Stimulated activated CD8-positive, alpha-beta memory T cell treated with anti-CD3 and anti-CD28 coated beads, Interleukin-15, amount 100 ng/mL, for 24 hours (primary cell): ENCODE results near the gene GNB1L.

Experiments used
- DNase-seq: peaks from one replicate; pipeline ENCODE4 v3.0.0-alpha.2; 2020; ENCODE audit warnings: low read depth

Gene GNB1L

DNA sequence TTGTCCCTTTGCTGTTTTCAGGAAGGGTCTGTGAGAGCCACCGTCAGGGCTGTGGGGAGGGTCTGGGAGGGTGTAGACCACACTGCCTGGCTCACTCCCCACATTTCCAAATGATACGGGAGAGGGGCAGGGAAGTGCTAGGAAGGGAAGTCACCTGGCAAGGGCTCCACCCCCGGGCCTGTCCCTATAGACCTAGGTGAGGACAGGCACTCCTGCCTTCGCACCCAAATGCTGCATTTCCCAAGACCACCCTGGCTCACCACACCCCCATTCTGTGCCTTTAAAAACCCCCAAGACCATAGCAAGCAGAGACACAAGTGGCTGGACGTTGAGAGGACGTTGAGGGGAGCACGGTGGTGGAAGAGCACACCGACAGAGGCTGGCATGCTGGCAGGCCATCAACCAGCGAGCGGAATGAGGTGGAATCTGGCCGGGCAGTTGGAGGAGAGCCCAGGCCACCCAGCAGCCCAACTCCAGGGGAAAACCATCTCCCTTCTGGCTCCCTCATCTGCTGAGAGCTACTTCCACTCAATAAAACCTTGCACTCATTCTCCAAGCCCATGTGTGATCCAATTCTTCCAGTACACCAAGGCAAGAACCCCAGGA is 45.7 kb downstream of the GNB1L start:
- no peak for DNase-seq

DNA sequence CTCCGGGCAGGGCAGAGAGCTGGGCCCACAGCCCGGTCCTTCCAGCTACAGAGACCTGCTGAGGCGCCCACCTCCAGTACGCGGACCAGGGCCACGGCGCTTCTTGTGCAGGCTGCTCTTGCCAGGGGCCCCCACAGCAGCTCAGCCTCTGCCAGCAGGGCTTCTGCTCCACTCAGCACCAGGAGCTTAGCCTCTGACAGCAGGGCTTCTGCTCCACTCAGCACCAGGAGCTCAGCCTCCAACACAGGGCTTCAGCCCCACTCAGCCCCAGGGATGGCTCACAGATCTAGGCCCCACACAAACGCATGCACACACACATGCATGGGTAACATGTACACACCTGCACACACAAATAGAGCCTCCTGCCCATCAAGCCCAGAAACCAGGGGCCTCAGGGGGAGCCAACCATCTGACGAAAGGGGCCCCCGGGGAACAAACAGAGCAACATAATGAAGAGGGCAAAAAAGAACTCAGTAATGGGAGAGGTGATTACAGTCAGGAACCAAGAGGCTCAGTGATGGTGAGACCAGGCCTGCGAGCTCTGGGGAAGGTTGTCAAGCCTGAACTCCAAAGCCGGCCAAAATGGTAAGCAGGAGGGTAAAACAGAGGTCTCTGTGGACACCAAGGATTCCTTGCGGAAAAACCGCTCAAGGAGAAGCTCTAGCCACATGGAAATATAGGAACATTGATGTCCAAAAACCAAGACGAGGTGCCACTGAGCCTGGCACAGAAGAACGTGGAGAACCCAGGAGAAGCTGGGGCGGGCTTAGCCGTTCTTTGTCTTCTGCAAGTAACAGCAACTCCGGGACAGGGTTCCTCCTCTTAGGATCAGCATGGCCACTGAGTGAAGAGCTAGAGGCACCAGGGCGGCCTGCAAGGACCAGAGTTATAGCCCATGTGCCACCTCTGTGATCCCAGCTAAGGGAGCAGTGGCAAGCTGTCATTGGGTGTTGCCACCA is 46.5 kb downstream of the GNB1L start:
- DNase-seq, result no peak

DNA sequence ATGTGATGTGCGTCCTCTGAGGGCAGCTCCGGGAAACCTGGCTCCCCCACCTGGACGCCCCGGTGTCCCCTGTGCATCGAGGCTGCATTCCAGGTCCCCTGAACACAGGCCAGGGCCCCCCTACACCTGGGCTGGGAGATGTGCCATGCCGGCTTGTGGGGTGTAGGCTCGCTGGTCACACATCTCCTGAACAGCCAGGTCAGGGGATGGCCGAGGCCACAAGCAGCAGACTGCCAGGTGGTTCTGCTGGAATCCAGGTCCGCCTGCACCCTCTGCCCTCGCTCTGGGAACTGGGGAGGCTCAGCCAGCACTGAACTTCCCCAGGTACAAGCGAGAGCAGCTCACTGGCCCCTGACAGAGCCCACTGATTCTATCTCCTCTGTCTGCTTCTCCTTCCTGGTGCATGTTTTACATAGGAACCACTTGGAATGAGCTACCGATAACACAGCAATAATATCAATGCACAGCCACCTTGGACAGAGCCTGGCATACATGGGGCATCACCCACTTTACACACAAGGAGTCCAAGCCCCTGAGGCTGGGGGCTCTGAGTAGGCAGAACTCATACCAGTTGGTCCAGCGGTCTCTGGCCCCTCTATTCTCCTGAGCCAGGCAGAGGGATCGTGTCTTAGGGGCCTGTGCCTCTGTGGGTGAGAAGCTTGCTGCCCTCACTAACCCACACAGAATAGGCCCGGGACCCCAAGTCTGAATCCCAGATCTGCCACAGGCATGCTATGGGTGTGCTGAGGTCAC is 47.3 kb downstream of the GNB1L start:
- no peak for DNase-seq

DNA sequence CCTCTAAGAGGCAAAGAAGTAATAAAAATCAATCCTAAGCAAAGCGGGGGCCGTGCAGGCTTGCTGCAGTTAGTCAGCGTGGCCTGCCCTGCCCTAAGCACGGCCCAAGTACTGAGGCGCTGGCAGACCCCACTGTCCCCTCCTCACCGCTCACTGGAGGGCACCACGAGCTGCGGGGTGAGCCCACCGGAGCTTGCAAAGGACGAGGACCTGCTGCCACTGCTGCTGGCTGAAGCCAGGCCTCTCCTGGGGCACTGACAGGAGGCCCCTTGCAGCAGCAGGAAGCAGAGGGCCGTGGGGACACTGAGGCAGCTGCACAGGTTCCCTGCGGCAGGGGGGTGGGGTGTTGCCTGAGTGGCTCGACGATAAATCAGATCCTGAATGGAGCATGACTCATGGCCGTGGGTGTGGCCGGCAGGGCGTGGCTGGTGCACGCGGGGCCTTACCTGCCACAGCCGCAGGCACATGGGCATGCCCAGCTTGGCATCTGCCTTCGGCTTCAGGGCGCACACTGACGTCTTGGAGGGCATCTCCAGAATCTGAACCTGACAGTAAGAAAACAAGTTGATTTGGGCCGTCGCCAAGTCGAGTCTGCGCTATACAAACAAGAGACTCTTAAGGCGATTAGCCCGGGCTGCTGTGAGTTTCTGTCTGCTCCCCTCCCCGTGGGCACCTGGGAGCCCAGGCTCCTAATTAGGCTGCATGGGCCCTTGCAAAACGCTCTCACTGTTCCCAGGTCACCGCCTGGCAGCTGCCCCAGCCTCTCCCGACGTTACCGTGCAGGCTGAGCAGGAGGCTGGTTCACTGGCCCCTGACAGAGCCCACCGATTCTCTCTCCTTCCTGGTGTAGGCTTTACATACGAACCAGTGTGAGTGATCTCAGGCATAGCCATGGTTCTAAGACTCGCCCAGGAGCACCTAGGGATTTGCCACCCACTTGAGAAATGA is 48.2 kb downstream of the GNB1L start:
- no peak for DNase-seq

DNA sequence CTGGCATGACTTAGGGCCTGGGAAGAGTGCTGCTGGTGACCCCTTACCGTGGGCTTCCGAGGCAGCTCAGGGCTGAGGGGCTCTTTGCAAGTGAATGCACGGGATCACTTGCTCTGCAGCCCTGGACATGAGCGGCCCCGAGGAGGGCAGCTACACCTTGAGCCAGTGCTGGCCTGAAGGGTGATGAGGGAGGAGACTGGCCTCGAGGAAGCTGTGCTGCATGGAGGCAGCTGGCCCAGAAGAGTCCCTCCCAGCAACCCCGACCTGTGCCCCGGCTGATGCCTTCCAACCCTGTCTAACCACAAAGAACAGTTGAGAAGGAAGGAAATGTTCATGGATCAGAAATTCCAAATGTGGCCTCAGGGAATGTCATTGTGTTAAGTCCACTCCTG is 48.9 kb downstream of the GNB1L start:
- no peak for DNase-seq

DNA sequence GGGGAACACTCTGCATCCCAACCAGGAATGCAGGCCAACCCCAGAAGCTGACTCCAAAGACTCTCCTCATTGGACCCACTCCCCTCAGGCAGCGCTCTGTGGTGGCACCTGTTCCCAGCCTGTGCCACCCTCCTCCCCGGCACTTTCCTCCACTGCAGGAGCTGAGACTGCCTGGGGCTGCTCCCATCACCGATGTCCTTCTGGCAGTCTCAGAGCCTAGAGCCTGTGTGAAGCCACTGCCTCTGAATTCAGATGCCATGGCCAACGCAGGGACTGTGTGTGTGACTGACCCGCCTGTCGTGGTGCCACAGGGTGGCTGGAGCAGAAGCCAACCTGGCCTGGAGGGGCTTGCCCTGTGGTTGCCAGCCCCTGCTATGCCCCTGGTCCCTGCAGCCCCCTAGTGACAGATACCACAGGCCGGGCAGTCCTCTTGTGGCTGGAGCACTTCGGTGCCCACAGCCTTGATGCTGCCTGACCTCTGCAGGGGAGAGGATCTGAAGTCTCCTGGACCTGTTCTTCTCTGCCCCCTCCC is 50.9 kb downstream of the GNB1L start:
- no peak for DNase-seq

DNA sequence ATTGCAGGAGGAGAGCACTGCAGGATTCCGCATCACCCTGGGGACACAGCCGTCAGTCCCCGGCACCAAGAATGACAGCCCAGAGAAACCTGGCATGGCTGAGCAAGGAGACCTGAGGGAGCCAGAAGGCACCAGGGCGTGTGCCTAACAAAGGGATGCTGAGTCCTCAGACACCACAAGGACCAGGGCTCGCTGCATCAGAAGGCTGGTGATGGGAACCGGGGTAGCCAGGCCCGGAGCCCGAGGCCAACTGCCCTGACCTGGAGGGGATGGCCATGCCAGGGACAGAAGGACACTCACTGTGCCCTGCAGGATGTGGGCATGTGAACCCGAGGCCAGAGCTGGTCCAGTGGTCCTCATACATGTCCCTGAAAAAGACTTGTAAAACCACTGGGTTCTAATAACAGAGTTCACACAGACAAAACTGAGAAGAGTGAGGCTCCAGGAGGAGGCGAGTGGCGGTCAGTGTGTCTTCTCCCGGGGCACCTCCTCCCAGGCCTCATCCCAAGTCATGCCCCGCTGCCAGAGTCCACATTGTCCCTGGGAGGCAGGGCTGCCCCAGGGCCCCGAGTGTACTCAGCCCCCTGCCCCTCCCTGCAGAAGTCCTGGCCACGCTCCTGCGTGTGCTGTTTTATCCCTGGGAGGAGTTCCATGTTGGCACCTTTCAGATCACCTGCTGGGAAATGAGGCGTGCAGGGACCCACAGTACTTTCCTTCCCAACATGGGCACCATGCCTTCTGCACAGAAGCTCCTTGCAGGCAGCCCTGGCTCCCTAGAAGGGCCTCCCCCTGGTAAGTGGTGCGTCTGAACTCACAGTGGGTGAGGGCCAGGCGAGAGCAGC is 51.6 kb downstream of the GNB1L start:
- DNase-seq, result no peak

DNA sequence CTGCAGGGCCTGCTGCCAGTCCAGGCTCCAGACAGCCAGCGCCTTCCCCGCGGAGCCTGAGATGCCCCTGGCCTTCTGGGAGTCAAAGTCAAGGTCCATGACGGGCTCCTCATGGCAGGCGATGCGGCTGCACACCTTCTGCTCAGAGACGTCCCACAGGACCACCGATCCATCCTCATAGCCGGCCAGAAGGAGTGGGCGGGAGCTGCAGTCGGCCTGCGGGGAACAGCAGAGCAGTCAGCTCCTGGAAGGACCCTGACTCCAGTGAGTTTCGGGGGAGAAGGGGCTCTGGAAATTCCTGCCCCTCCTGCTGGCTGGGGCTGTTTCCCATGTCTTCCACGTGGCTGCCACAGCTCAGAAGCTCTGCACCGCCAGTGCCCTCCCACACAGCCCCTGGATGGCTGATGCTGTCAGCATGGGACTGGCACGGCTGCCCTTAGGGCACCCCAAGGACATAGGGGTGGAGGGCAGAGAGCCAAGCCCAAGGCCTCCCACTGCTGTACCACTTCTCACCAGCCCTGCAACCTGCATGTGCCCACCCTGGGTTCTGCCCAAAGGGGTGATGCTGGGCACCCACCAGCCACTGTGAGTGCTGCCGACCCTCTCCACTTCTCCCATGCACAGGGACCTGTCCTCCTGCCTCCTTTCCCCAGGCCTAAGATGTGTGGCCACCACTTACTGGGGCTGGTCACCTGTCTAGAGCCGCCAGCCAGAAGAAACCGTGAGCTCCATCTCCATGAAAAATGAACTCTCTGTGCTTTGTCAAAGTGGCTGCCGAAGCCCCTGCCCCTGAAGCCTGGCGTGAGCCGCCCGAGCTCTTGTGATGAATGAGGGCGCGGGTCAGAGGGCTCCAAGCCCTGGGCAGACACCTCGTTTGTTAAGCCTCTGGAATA is 52.4 kb downstream of the GNB1L start:
- DNase-seq, result no peak

DNA sequence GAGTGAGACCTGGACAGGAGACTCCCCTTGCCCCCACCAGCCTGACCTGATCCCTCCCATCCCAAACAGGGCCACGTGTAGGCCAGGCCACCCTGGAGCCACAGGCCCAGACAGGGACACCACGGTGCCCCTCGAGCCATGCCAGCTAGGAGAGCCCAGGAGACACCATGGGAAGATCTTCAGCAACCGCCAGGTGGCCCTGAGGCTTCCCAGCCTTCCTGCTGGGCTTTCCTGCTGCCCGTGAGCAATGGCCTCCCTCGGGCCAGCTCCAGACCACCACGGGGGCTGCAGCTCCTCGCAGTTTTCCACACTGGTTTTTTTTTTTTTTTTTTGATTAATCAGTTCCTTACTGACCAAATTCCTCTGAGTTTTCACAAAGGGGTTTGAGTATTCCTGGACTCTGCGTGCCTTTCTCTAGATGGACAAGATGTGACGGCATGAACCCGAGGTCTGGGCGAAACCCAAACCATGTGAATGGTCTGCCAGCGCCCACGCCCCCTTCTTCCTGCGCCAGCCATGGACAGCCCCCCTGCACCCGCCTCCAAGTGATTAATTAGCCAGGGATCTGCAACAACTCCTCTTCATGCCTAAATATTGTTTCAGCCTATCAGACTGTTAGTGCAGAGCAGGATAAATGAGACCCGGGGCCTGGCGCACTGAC is 53.2 kb downstream of the GNB1L start:
- DNase-seq, result no peak

DNA sequence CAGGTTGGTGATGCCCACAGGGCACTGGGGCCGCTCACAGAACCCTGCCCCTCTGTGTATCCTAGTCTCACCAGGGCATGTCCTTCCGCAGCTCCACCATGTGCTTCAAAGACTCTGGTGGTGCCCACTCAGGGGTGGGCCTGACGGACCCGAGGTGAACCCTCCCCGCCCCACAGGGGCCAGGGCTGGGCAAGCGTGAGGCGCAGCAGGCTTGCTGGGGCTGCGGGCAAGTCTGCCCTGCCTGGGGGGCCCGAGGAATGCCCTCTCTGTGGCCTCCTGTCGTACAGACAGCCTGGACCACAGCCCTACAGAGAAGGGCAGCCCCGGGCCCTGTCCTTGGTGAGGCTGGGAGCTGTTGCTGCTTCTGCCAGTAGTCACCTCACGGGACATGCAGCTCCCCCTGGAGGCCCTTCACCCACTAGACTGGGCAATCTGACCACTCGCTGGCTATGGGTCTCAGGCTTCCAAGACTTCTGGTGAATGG is 53.9 kb downstream of the GNB1L start:
- DNase-seq, result no peak

DNA sequence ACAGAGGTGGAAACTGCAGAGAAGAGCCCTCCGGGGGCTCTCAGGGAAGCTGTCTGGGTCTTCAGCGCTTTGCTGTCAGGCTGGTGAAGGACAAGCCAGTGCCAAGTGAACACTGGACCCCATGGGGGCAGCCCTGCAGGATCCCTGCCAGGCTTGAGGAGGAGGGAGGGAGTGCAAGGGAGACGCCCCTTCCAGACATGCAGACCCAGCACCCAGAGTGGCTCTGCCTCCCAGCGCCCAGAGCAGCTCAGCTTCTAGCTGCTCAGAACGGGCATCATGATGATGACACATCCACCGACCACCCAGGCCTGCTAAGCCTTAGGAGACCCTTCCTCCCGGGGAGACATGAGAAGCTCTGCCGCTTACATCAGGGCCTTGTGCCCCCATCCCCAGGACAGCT is 54.4 kb downstream of the GNB1L start:
- no peak for DNase-seq

DNA sequence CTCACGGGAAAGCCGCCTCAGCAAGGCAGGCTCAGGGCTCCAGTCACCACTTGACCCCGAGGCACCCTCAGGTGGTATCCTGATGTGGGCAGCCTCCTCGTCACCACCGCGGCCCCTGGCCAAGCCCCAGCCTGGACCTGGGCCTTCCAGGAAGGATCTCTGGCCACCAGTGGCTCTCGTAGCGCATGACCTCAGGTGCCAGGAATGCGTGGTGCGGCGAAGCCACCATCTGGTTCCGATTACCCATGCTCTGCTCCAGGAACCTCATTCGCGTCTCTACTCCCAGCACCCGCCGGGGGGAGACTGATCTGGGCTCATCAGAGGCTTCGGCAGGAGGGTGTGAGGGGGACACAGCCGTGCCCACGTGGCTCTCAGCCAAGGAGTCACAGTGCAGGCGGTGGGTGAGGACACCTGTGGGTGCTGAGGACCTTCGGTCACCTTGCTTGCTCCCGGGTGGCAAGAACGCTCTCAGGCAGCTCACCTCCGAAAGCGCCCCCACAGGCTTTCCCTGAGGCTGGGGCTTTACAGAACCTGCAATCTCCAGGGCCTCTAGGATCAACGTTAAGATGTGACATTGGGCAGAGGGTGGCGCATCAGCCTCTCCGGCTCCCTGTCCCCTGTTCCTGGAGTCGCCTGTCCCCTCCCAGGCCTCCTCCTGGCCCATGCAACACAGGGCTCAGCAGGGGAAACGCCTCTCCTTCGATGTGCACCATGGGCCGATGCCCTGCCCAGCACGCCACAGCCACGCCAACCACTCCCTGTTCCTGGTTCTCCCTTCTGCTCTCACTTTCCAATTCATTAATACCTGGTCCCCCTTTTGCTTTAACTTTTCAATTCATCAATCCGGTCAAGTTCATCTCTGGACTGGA is 55.1 kb downstream of the GNB1L start:
- DNase-seq, result no peak

DNA sequence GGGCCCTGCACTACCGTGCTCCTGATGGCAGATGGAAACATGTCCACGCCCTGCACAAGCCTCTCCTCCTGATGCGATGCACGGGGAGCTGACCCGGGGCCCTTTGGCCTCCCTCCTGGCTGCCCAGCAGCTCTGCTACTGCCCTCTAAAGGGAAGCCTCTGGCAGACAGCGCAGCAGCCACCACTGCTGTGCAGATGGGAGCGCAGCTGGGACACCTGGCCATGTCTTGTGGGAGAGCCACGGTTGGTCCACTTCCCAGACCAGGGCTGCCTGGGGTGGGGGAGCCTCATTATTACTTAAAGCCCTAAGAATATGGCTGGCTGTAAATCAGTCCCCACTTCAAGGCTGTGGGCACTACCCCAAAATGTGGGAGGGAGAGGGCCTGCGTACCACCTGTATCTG is 55.8 kb downstream of the GNB1L start:
- no peak for DNase-seq

DNA sequence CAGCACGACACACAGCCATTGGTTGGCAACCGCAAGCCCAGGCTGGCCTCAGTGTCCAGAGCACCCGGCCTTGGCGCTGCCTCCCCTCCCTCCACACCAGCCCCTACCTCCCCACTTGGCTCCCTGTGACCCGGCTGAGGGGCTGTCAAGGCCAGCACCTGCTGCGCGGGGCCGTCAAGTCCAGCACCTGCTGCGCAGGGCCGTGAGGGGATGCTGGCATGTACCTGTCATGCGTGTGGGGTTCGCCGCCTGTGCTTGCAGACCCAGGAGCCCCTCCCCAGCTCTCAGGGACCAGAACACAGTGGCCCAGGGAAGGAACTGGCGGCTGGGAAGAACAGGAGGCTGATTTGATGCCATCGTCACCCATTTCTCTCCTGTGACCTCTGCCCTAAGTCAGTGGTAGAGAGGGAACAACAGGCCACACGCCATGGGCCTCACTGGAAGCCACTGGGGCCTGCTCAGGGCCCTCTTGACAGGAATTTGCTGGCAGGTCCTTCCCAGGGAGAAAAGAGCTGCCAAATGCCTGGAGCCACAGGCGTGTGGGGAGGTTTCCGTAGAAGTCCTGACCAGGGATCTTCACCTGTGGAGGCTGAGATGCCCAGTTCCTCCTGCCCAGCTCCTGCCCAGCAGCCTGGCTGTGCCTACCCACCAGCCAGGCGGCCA is 56.5 kb downstream of the GNB1L start:
- no peak for DNase-seq

DNA sequence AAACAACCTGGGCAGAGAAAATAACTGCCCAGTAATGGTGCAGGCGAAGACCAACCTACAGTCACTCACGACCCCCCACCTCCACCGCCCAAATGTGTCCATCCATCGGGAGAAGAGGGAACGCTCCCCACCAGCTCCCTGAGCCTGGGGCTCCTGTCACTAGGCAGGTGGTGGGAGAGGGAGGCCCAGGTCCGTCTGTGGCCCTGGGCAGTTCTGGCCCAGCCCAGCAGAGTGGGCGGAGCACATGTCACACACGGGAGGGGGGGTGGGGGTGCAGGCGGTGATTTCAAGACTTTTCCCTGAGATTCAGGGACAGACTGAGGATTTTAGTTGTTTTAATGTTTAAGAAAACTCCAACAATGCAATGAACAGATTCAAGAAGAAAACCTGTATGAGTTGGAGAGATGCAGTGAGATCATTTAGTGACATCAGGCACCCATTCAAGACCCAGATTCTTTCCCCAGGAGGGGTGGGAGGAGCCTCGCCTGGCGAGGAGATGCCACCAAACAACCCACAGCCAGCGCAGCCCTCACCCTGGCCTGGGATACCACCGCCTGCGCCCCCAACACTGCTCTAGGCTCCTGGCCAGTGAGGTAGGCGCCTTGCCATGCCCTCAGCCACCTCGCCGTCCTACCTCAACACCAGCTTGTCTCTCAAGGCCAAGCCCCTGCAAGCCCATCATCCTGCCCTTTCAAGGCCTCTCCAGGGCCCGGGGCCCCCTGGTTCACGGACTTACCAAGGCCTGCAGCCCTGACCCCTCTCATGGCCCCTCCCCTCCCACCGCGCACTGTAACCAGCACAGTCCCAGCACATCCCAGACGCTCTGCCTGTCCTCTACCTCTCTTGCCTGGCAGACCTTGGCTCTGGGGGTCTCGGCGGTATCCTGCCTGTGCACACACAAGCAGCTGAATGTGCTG is 57.3 kb downstream of the GNB1L start:
- DNase-seq, result no peak

DNA sequence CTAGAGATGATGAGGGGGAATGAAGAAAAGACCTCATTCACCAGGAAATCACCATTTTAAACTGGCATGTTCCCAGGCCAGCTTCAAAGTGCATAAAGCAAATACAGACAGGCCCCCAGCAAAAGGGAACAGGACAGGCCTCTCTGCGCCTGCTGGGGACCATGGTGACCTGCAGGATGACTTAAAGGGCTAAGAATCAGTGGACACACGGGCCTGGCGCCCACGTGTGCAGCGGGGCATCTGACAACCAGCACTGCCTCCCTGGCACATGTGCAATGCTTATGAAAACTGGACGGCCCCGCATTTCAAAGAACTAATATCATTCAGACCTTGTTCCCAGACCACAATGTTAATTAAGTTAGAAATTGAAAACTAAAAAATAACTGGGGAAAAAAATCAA is 58.5 kb downstream of the GNB1L start:
- DNase-seq, result no peak
